ENCODE data around the gene TUBB2B.

The TUBB2B gene

DNA sequence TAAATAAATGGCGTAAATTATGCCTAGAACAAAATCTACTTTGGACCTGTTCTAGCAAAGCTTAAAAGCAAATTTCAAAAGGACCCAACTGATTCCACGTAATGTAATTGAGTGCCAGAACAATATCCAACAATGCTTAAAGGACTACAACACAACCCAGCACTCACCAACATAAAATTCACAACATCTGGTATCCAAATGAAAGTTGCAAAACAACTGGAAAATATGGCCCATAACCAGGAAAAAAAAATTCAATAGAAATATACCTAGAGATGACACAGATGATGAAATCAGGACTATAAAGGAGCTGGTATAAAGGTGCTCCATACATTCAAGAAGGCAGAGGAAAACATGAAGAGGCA is 14.1 kb downstream of the TUBB2B start:
- H3K4me3 ChIP-seq (ENCODE audit: control insufficient read depth, low read depth, low read length): no peak overlapping the region
- TF ChIP-seq, protein P1, sequence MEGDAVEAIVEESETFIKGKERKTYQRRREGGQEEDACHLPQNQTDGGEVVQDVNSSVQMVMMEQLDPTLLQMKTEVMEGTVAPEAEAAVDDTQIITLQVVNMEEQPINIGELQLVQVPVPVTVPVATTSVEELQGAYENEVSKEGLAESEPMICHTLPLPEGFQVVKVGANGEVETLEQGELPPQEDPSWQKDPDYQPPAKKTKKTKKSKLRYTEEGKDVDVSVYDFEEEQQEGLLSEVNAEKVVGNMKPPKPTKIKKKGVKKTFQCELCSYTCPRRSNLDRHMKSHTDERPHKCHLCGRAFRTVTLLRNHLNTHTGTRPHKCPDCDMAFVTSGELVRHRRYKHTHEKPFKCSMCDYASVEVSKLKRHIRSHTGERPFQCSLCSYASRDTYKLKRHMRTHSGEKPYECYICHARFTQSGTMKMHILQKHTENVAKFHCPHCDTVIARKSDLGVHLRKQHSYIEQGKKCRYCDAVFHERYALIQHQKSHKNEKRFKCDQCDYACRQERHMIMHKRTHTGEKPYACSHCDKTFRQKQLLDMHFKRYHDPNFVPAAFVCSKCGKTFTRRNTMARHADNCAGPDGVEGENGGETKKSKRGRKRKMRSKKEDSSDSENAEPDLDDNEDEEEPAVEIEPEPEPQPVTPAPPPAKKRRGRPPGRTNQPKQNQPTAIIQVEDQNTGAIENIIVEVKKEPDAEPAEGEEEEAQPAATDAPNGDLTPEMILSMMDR (conservative IDR thresholded peaks at IDR 0.05; ENCODE audit: control insufficient read depth, insufficient read depth, low read depth, low read length): no peak
- peak; percentile 34 for DNase-seq (ENCODE audit: low read depth)

DNA sequence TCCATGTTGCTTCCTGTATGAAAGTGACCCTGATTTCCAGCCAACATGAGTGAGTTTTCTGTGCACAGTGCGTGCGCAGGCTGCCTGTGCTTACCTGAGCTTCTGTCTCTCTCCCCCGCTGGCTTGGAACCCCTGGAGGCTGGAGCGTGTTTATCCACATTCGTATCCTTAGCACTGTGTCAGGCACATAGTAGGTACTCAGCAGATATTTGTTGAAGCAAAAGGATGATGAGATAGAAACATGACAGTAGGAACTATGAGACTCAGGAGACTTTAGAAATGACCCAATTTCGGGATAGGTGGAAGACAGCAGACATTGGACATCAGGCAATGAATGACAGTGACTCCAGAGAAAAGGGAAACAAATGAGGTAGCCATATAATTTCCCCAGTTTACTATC is 15.2 kb downstream of the TUBB2B start:
- no peak for DNase-seq (ENCODE audit: low read depth)
- TF ChIP-seq, protein P1 (conservative IDR thresholded peaks at IDR 0.05; ENCODE audit: control insufficient read depth, insufficient read depth, low read depth, low read length): no peak
- no peak overlapping the region for H3K4me3 ChIP-seq (ENCODE audit: control insufficient read depth, low read depth, low read length)

DNA sequence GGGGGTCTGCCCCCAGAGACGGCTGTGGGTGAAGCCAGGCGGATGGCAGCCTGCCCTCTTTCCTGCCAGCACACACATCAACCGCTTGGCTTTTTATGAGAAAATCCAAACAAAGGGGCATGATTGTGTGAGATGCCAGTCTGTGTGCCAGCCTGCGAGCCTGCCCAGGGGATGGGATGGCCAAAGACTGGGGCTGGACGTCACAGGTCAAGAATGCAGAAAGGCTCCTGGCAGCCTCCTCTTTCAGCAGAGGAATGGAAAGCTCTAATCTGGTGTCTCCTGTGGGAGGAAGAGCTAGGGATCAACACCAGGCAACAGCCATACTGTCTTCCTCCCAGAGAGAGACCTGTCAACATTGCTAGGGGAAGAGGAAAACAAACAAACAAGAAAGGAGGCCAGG is 15.8 kb downstream of the TUBB2B start:
- TF ChIP-seq, protein P1 (conservative IDR thresholded peaks at IDR 0.05; ENCODE audit: control insufficient read depth, insufficient read depth, low read depth, low read length): no peak
- no peak for DNase-seq (ENCODE audit: low read depth)
- H3K4me3 ChIP-seq (ENCODE audit: control insufficient read depth, low read depth, low read length): no peak overlapping the region

DNA sequence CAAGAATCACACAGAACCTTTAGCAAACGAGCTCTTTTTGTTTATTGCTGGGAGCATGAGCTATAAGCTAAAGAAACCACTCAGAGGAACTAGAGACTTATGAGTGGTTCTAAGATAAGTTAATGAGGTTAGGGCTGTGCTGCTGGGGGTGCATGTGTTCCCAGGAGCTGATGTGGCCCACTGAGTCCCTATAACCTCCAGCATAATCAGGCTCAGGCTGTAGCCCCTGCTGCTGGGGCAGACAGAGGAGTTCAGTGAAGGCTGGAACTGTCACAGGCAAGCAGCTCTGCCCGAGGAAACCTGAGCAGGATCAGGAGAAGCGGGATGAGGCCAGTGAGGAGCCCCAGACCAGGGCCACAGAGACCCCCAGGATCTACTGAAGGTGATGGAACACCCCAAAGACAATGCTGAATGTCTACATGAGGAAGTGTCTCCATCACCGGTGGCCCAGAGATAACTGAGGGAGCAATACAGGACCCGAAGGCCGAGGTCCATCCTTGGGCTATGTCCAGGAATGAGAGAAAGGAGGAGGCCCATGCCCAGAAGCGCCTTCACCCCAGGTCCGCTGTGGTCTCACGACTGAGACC is 17.3 kb downstream of the TUBB2B start:
- H3K4me3 ChIP-seq (ENCODE audit: control insufficient read depth, low read depth, low read length): no peak overlapping the region
- DNase-seq (ENCODE audit: low read depth): no peak
- TF ChIP-seq, protein P1 (conservative IDR thresholded peaks at IDR 0.05; ENCODE audit: control insufficient read depth, insufficient read depth, low read depth, low read length): no peak

DNA sequence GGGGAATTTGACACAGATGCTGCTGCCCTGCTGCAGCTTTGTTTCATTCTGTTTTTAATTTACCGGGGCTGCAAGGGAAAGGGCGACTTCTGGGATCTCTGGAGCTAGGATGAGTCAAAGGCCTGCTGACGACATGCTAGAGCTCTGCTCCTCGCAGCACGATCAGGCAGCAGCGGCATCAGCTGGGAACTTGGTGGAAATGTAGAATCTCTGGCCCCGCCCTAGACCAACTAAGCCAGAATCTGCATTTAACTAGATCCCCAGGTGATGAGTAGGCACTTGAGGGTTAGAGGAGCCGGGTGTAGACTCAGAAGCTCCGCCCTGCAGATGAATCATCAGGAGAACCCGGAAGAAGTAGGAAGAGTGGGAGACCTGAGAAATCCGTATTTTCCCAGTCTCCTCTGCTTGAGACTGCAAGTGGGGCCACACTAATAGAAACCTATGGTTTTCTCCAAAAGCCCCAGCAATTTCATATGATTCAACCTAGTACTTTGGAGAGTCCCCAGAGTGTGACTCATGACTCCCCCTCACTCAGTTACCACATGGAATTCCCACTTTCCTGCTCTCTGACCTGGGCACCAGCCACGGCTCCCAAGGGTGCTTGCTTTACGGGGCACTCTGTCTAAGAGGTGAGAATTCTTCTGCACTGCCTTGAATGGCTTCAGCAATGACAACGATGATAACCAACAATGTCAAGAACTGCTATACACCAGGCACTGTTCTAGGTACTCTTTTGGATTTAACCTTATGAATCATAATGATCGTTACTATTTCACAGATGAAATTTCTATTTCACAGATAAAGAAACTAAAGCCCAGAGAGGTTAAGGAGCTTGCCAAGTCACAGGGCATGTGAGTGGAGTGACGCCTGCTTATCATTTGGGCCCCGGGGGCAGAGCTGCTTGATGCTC is 18.1 kb downstream of the TUBB2B start:
- TF ChIP-seq, protein P1 (conservative IDR thresholded peaks at IDR 0.05; ENCODE audit: control insufficient read depth, insufficient read depth, low read depth, low read length): peak; percentile 22
- peak; percentile 98 for DNase-seq (ENCODE audit: low read depth)
- H3K4me3 ChIP-seq (ENCODE audit: control insufficient read depth, low read depth, low read length): peak overlapping the region; percentile 31

DNA sequence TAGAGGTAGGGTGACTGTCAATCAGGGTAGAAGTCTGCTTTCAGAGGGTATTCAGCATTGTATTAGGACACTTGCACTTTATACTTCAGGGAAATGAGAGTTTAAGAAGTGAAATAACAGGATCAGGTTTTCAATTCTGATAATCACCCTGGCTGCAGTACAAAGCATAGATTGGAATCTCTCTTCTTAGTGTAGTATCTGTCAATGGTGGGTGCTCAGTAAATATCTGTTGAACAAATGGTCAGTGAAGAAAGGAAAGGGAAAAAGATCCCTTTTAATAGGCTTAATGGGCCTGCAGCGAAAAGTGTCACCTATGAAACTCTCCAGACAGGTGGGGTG is 18.7 kb downstream of the TUBB2B start:
- no peak for DNase-seq (ENCODE audit: low read depth)
- TF ChIP-seq, protein P1 (conservative IDR thresholded peaks at IDR 0.05; ENCODE audit: control insufficient read depth, insufficient read depth, low read depth, low read length): no peak
- peak overlapping the region; percentile 31 for H3K4me3 ChIP-seq (ENCODE audit: control insufficient read depth, low read depth, low read length)

Measured in fibroblast of mammary gland (primary cell).